ENCODE measurements around the gene MYEF2. TPM values are rescaled to one million over a fixed set of nuclear protein-coding genes. Genes with fewer than 3 reads are reported as not detected.

Gene MYEF2
- total and polyA plus RNA-seq, 4 donors = 0.07 to 1.2 (median 0.33) TPM

GRCh38 chr15:48149858-48150257, 28.2 kb downstream of the MYEF2 start (continued):
- TF ChIP-seq ATF3 (IDR thresholded peaks at IDR 0.05) = no peak

GRCh38 chr15:48147358-48147757, 30.7 kb downstream of the MYEF2 start:
- H3K9ac ChIP-seq (ENCODE audit: low read depth in 1 of 2, low read length in 2 of 2) = no peak overlapping the region
- no peaks in the 10 kb centered on the region for H3K9me3 ChIP-seq (ENCODE audit: control insufficient read depth in 4 of 4, low read length in 3 of 4)
- H3K4me1 ChIP-seq (ENCODE audit: control insufficient read depth in 4 of 4, insufficient read depth in 4 of 4, low read length in 3 of 4) = no peaks in the 10 kb centered on the region
- no peak overlapping the region for H3K4me3 ChIP-seq (ENCODE audit: low read depth in 1 of 3, low read length in 3 of 3)
- H3K27me3 ChIP-seq (ENCODE audit: control insufficient read depth in 4 of 4, insufficient read depth in 4 of 4, low read length in 3 of 4) = no peaks in the 10 kb centered on the region
- DNase-seq (ENCODE audit: low spot score) = no peak
- no peak for TF ChIP-seq FOXA1 (IDR thresholded peaks at IDR 0.05)
- no peak for TF ChIP-seq EGR1 (IDR thresholded peaks at IDR 0.05; ENCODE audit: low read depth in 2 of 2)
- TF ChIP-seq FOXA2 (IDR thresholded peaks at IDR 0.05) = no peak
- no peak for TF ChIP-seq SP1 (IDR thresholded peaks at IDR 0.05)
- no peak for TF ChIP-seq MAX (IDR thresholded peaks at IDR 0.05)
- TF ChIP-seq CTCF (IDR thresholded peaks at IDR 0.05; ENCODE audit: low read depth, low read length, missing input control) = no peak
- TF ChIP-seq NR2F2 (IDR thresholded peaks at IDR 0.05) = no peak
- no peak for TF ChIP-seq RXRA (IDR thresholded peaks at IDR 0.05)
- TF ChIP-seq YY1 (IDR thresholded peaks at IDR 0.05) = no peak
- TF ChIP-seq ZBTB33 (IDR thresholded peaks at IDR 0.05) = no peak
- TF ChIP-seq GABPA (IDR thresholded peaks at IDR 0.05 in 1 of 2, conservative IDR thresholded peaks at IDR 0.05 in 1 of 2) = no peak
- TF ChIP-seq REST (IDR thresholded peaks at IDR 0.05) = no peak
- TF ChIP-seq TAF1 (conservative IDR thresholded peaks at IDR 0.05) = no peak
- H3K27ac ChIP-seq (ENCODE audit: low read depth in 1 of 2, low read length in 2 of 2) = no peak overlapping the region
- no peaks in the 10 kb centered on the region for H3K36me3 ChIP-seq (ENCODE audit: control insufficient read depth in 4 of 4, insufficient read depth in 3 of 4, low read depth in 1 of 4, low read length in 3 of 4)

- Histone ChIP-seq H3K27me3 (ENCODE audit: control insufficient read depth in 4 of 4, insufficient read depth in 4 of 4, low read length in 3 of 4) (no peaks in the 10 kb centered on the region), H3K4me3 (ENCODE audit: low read depth in 1 of 3, low read length in 3 of 3) (no peak overlapping the region), H3K9ac (ENCODE audit: low read depth in 1 of 2, low read length in 2 of 2) (no peak overlapping the region), H3K4me1 (ENCODE audit: control insufficient read depth in 4 of 4, insufficient read depth in 4 of 4, low read length in 3 of 4) (no peaks in the 10 kb centered on the region), H3K36me3 (ENCODE audit: control insufficient read depth in 4 of 4, insufficient read depth in 3 of 4, low read depth in 1 of 4, low read length in 3 of 4) (no peaks in the 10 kb centered on the region), H3K27ac (ENCODE audit: low read depth in 1 of 2, low read length in 2 of 2) (no peak overlapping the region), H3K9me3 (ENCODE audit: control insufficient read depth in 4 of 4, low read length in 3 of 4) (no peaks in the 10 kb centered on the region)
- DNase-seq (ENCODE audit: low spot score) = no peak
- no peak for TF ChIP-seq YY1 (IDR thresholded peaks at IDR 0.05)
- TF ChIP-seq TAF1 (conservative IDR thresholded peaks at IDR 0.05) = no peak
- TF ChIP-seq EGR1 (IDR thresholded peaks at IDR 0.05; ENCODE audit: low read depth in 2 of 2) = no peak
- TF ChIP-seq RXRA (IDR thresholded peaks at IDR 0.05) = no peak
- no peak for TF ChIP-seq FOXA1 (IDR thresholded peaks at IDR 0.05)
- TF ChIP-seq GABPA (IDR thresholded peaks at IDR 0.05 in 1 of 2, conservative IDR thresholded peaks at IDR 0.05 in 1 of 2) = no peak
- no peak for TF ChIP-seq ZBTB33 (IDR thresholded peaks at IDR 0.05)
- no peak for TF ChIP-seq NR2F2 (IDR thresholded peaks at IDR 0.05)
- TF ChIP-seq MAX (IDR thresholded peaks at IDR 0.05) = no peak
- no peak for TF ChIP-seq FOXA2 (IDR thresholded peaks at IDR 0.05)
- TF ChIP-seq CTCF (IDR thresholded peaks at IDR 0.05; ENCODE audit: low read depth, low read length, missing input control) = no peak
- TF ChIP-seq RAD21 (IDR thresholded peaks at IDR 0.05) = no peak
Observed at GRCh38 chr15:48145923-48146322, 32.2 kb downstream of the MYEF2 start.

All from liver (tissue), 9 donors.